HG03457 (cell line): Measurements from ENCODE around the gene RASA3.

Source experiments
- ATAC-seq: cut with Tn5 transposase; IDR thresholded peaks from one replicate; pipeline ENCODE4 v1.9.1; 2021; ENCODE audit warnings: moderate number of reproducible peaks; ENCODE audit not compliant: unreplicated experiment

Gene RASA3

DNA sequence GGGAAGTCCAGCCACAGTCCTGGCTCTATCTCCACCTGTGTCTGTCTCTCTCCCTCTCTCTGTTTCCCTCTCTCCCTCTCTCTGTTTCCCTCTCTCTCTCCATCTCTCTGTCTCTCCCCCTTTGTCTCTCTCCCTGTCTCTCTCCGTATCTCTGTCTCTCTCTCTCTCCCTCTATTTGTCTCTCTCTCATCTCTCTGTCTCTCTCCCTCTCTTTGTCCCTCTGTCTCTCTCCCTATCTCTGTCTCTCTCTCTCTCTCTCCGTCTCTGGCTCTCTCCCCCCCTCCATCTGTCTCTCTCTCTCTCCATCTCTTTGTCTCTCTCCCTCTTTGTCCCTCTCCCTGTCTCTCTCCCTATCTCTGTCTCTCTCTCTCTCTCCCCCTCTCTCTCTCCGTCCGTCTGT is 119.1 kb downstream of the RASA3 start:
- ATAC-seq = no peak

DNA sequence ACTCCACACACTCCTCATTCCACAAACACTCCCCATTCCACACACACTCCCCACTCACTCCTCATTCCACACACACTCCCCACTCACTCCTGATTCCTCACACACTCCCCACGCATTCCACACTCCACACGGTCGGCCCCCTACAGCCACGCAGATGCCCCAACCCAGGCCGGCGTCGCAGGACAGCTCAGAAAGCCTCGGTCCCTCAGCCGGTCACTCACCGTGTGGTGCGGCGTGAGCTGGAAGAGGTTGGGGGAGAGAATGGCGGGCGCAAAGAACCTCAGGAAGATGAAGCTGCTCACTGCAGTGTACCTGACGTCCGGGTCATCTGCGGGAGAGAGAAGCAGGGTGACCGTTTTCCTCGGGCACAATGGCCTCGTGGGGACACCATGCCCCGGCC is 119.5 kb downstream of the RASA3 start:
- ATAC-seq = no peak

DNA sequence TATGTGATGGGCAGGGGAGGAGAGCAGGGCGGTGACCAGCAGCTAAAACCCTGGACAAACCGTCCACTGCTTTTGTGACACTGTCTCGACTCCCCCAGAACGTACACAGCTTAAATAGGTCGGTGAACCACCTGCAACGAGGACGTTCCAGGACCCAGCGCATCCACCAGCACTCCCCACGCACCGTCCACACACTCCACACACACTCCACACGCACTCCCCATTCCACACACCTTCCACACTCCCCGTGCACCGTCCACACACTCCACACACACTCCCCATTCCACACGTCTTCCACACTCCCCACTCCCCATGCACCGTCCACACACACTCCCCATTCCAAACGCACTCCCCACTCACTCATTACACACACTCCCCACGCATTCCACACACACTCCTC is 120.3 kb downstream of the RASA3 start:
- no peak for ATAC-seq

DNA sequence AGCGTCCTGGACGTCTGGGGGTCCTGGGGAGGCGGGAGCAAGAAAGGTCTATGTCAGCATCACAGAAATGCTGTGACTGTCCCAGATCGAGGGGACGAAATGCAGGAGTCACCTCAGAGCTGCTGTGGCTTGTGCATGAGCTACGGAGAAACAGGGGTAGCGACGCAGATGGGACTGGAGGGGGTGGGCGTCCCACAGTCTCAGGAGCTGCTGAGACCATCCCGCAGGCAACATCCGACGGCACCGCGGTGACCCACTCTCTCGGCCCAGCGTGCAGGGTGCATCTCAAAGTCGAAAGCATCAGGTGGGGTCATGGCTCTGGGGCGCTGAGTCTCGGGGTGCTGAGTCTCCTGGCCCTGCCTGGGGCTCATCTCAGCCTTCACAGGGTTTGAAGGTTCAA is 121.2 kb downstream of the RASA3 start:
- no peak for ATAC-seq

DNA sequence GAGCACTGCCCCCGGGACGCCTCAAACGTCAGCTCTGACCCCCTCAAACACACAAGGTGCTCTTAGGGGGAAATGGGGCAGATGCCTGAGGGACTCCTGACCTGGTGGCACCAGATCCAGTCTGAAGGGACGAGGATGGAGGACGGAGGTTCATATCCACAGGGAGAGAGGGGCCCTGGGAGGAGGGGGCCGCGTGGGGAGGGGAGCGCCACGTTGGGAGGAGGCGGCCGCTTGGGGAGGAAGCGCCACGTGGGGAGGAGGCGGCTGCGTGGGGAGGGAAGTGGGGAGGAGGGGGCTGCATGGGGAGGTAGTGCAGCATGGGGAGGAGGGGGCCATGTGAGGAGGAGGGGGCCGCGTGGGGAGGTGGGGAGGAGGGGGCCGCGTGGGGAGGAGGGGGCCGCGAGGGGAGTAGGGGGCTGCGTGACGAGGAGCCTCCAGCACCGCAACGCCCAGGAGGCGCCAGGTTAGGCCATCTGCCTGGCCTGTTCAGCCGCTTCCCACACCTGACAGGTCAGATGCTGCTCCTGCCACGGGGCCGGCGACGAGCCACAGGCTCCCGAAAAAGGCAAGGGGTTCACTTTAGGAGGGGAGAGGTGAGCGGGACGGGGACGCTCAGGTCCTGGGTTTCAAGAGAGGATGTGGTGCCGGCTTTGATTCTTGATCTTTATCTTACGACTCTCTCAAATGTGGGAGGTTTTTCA is 121.9 kb downstream of the RASA3 start:
- no peak for ATAC-seq

DNA sequence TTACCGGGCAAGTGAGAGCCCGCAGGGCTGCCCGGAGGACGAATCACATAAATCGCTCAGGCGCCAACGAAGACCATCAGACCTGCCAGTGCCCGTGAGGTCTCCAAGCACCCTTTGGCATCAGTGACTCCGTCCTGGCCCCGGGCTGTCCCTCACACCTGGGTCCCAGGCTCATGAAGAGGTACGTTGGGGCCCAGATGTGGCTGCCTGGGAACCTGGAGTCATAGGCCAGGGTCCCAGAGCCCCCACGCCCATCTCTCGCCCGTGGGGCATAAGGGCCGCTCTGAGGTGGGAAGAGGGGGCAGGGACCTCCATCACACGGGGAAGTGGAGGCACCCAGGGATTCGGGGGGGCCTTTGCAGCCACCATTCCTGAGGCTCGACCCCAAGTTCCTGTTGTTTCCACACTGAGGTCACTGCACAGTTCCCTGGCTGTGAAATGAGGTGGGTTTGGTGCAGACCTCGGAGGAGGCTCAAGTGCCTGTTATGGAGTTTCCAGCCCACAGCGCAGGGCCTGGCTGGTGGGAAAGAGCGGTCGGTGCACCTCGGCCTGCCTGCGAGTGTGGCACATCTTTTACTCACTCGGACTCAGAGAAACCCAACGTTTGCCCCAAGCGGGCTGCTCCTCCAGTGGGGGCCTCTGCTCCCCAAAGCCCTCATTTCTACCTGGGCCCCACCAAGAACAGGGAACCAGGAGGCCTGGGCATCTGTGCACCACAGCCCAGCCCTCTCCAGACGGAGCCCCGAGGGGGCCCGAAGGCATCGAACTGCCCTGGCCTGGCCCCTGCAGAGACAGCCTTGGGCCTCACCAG is 122.6 kb downstream of the RASA3 start:
- ATAC-seq = no peak

DNA sequence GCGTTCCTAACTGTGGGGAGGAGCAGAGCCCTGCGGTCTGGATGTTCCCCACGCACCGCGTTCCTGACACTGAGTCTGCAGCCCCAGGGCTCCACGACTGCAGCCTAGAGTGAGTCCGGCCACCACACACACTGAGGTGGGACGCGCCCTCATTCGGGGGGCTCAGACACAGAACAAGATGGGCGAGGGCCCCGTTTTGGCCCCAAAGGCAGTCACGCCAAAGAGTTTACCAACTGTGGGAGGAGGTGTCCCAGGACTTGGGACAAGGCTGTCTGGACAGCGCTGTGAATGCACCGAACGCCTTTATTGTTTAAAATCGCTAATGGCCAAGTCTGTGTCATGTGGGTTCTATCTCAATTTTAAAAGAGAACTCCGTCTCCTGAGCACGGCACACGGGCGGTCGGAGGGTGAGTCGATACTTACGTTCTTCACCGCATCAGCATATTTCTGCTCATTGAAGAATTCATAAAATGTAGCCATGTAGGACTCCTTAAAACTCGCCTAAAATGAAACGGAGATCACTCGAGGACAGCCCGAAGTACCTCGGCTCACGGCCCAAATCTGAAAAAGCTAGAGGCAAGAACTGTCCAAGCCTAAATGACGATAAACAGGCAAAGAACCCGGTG is 123.3 kb downstream of the RASA3 start:
- ATAC-seq = no peak

DNA sequence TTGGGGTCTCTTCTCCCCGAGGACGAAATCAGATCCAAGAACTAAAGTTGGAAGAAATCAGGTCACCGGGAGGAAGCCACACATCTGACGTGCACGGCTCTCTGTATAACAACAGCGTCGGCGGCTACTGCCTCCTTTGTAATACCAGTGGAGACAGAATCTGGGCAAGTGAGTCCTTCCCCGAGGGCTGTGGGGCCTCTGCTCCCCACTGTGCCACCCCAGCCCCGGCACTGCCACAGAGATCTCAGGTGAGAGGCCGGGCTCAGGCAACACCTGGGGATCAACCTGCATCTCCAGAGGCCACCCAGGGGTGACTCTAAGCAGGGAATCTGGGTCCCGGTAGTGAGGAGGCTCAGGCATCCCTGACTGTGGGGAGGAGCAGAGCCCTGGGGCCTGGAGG is 124.9 kb downstream of the RASA3 start:
- no peak for ATAC-seq

DNA sequence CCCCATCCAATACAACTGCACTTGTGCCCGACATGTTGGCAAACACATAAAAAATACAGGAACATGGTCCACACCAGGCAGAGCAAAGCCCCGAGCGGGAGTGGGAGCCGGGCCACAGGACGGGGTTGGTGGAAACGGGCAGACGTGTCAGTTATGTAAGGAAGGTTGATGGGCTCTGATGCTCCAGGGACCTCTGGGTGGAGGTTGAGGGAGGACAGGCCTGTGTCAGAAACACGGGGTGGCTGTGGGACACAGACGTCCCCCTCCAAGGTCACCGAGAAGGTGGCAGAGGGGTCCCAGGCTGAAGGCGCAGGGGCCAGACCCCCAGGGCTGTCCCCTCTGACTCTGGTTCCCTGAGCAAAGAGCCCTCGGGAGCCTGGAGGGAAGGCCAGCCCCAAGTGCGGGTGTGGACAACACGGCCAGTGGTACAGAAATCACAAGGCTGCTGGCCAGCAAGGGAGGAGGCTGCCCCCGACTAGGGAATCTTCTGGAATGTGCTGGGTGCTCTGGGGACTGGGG is 127.2 kb downstream of the RASA3 start:
- no peak for ATAC-seq

DNA sequence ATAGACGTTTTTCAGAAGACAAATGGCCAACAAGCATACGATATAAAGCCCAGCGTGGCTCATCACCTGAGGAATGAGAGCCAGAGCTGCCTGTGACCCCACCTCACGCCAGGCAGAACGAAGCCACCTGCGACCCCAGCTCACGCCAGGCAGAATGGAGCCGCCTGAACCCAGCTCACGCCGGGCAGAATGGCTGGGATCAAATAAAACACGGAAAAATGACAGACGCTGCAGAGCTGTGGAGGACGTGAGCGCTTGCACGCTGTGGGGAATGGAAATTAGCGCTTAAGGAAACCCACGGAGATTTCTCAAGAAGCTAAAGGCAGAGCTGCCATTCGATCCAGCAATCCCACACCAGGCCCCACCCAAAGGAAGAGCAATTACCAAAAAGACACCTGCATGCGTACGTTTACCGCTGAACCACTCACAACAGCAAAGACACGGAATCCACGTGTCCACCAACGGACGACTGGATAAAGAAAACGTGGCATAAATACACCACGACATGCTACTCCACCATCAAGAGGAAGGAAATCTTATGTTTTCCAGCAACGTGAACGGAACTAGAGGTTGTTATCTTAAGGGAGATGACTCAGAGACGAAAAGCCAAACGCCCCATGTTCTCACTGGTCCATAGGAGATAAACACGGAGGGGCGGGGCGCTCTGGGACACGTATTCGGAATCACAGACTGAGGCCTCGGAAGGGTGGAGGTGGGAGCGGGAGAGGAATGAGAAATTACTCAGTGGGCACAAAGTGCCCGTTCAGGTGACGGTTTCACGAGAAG is 127.8 kb downstream of the RASA3 start:
- ATAC-seq = no peak

DNA sequence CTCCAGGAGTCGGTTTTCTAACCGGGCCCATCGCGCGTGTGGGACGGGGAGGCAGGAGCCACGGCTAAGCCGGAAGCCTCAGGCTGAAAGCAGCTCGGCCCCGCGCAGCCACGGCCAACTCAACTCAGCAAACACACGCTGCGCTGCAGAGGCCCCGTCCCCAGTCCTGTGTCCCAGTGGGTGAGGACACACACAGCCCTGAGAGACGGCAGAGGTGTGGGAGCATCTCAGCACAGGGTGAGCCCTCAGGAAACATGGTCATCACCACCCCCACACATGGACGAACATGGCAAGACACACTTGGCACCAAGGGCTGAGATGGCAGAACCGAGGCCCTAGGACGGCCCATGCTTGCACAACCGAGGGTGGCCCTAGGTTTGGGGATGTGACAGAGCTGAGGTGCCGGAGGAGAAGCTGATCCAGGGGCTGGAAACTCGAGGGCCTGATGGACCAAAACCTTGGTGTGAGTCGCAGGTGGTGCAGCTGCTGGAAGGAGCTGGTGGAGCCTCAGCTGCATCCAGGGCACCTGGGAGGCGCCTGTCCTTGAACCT is 129.6 kb downstream of the RASA3 start:
- no peak for ATAC-seq

DNA sequence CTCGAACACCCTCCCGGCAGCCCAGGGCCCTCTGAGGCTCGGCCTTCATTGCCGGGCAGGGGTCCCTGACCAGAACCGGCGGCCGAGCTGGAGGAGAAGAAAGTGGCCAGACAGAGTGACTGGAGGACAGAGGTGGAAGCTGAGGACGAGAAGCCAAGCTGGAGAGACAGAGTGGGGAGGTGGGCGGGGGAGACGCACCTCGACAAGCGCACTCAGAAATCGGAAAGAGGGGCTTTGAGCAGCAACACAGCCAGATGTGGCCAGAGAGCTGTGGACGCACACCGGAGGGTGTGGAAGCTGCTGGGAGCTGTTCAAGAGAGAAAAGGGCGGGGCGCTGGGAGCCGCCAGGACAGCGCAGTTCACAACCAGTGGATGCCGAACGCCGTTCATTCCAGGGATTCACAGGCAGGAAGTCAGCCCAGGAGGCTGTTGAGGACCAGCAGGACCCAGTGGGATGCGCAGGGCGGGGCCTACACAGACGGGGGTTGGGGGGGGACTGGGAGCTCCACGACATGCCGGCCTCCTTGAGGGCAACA is 130.3 kb downstream of the RASA3 start:
- no peak for ATAC-seq

DNA sequence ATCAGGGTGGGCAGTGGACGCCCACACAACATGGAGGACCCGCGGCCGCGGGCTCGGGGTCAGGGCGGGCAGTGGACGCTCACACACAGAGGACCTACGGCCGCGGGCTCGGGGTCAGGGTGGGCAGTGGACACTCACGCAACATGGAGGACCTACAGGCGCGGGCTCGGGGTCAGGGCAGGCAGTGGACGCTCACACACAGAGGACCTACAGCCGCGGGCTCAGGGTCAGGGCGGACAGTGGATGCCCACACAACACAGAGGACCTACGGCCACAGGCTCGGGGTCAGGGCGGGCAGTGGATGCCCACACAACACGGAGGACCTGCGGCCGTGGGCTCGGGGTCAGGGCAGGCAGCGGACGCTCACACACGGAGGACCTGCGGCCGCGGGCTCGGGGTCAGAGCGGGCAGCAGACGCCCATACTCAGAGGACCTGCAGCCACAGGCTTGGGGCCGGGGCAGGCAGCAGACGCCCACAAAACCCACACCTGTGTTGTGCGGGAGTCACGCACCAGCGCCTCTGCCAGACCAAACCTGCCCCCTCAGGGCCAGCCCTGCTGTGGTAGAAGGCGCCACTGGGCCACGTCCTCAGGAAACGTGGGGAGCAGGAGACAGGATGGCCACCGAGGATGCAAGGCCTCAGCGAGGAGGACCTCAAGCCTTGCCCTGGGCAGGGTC is 131.0 kb downstream of the RASA3 start:
- no peak for ATAC-seq

DNA sequence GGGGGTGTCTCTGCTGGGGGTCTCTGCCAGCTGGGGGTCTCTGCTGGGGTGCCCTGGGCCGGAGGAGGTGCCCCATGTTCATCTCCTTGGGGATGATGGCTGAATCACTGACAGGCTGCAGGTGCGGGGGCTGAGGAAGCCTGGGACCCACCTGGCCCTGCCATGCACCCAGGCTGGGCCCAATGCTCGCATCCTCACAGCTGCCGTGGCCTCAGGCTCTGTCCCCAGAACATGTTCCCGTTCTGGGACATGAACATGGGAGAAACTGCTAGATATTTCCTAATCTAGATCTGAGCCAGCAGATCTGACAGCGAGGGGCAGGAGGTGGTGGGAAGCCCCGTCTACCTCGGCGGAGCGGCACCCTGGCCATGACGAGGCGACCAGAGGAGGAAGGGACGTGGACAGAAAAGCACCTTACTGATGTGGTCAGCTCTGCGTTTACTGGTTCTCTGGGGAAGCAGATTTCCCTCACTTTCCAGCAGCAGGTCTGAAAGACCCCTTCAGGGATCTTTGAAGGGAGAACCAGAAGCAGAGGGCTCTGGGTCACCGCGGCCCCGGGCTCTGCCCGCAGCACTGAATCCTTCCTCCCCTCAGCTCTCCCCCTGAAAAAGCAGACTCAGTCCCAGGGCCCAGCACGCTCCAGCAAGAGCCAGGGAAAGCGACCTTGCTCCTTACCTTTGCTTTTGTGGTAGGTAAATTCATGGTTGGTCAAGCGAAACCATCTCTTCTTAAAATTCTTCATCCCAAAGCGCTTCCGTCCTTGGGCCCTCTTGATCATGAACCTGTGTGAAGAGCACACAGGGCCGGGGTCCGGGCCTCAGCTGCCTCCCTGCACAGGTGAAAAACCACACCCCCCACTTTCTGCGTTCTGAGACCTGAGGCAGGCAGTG is 132.0 kb downstream of the RASA3 start:
- no peak for ATAC-seq

DNA sequence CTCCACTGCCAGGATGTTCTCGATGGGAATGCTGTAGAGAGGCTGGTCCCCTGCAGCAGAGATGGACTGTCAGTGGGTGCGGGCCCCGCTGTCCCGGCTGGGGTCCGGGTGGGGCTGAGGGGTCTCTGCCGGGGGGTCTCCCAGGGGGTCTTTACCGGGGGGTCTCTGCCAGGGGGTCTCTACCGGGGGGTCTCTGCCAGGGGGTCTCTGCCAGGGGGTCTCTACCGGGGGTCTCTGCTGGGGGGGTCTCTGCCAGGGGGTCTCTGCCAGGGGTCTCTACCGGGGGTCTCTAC is 132.9 kb downstream of the RASA3 start:
- ATAC-seq = no peak

DNA sequence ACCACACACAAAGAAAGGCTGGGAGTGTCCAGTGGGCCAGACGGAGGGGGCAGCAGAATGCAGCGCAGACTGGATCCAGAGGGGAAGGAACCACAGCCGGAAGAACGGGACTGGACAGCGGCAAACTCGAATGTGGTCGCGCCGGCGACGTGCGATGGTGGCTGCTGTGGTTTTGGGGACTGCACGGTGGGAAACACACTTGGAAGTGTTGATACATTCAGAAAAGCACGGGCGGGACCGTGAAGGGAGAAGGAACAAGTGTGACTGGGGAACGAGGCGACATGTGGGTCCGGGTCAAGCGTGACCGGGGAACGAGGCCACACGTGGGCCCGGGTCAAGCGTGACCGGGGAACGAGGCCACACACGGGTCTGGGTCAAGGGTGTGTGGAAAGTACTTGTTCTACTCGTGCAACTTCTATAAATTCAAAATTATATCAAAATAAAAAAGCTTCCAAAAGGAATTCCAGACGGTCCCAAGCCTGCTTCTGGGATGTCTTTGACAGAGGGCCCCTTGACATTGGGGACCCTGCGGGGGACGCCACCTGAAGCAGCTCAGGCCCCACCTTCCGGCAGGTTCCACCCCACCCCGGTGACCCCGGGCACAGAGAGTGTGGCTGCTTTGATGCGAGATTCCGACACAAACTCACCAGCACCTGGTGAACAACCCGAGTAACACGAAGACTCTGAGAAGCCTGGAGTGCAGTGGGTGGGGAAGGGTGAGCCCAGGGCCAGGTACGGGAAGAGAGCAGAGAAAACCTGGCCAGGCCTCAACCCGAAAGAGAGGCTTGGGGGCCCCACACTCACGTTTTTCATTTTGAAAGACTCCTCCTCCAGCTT is 133.4 kb downstream of the RASA3 start:
- no peak for ATAC-seq

DNA sequence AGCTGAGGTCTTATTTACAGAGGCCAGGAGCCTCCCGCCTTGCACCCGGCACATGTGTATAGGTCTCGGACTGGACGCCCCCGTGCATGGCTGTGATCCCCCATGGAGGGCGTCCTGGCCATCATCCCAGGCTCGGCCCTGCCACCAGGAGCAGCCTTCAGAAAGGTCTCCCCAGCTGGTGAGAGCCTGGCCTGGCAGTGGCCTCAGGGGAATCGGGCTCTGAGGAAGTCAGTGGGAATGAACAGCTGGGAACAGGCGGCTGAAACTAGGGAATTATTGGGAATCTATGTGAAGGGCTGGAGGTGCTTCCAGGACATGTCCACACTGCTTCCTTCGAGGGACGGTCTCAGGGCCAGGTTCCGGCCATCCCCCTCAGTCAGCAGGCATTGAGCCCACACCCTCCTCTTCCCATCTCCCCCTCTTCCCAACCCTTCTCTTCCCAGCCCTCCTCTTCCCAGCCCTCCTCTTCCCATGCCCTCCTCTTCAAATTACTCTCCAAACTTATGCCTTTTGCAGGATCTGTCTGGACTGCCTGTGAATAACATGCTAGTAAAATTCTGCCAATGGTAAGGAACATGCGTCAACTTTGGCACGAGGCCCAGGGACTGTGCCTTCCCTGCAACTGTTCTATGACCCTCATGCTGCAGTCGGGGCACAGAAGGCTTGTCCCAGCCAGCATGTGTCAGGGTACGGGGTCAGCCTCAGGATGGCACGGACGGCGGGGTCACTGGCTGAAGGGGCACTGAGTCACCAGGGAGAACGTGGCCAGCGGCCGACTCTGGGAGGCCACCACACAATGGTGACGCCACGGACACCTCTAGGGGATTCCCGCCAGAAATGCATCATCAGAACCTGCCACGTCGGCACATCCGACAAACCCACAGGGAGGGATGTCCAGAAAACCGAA is 134.3 kb downstream of the RASA3 start:
- ATAC-seq = no peak
